K562 (cell line): ENCODE results near the gene COPE. TPM values are rescaled to one million over a fixed set of nuclear protein-coding genes. Genes with fewer than 3 reads are reported as not detected.

Experiments used
- ATAC-seq: fragments of 200-7000 bp; cut with Tn5 transposase; 3 replicates; pipeline ENCODE4 v1.9.1; 2020; ENCODE audit warnings: moderate library complexity
- BruUV-seq: library from RNA; stranded (reverse); fragments of 400-500 nt; replicated peaks from 2 replicates; lab custom pipeline; 2021; lab: Mats Ljungman, UMichigan
- CTCF ChIA-PET: fragments of 300-600 bp; formaldehyde crosslinking; extraction: SDS; loops from one replicate; lab custom pipeline; 2021; ENCODE audit warnings: low intra/inter-chr PET ratio; lab: Yijun Ruan, JAX
- POLR2A ChIA-PET: fragments of 300-600, 350-650 bp; sonication (Branson Sonifier 250); formaldehyde crosslinking; extraction: SDS; loops from one replicate; lab custom pipeline; 2021; ENCODE audit warnings: antibody characterized with exemption, inconsistent platforms; lab: Yijun Ruan, JAX
- DNase-seq, 4 experiments: peaks; one replicate each; pipeline versions ENCODE4 v3.0.0 to v3.0.0-alpha.2; 2011 to 2018; ENCODE audit warnings: low spot score in 3 of 4, mixed read lengths in 3 of 4; ENCODE audit errors: extremely low read depth in 1 of 4
- FAIRE-seq: peaks from 2 replicates; lab custom pipeline; 2011; peaks lifted over from hg19 to GRCh38; lab: Jason Lieb, UNC
- H2AFZ ChIP-seq: 2 replicates; pipeline ENCODE4 v1.6.0; 2011; ENCODE audit warnings: low read depth, low read length, control low read depth, inconsistent platforms
- H3K27ac ChIP-seq: fragments of 200-600 bp; 3 replicates; pipeline ENCODE4 v1.8.0; 2011; ENCODE audit warnings: low read depth, mild to moderate bottlenecking, control low read depth, inconsistent platforms, low read length, moderate library complexity, mixed read lengths; ENCODE audit errors: extremely low read depth
- H3K27me3 ChIP-seq, 2 experiments: fragments of 300-600 bp in 1 of 2; 2 replicates in 1 of 2; 3 replicates in 1 of 2; pipeline versions ENCODE4 v1.6.0 to v1.8.0; 2011; ENCODE audit warnings: inconsistent platforms in 2 of 2, low read length in 2 of 2, mild to moderate bottlenecking in 1 of 2, mixed read lengths in 1 of 2, moderate library complexity in 1 of 2; ENCODE audit not compliant: control insufficient read depth in 2 of 2, insufficient read depth in 2 of 2
- H3K36me3 ChIP-seq: fragments of 300-600 bp; 3 replicates; pipeline ENCODE4 v1.8.0; 2011; ENCODE audit warnings: mild to moderate bottlenecking, low read length, inconsistent platforms; ENCODE audit not compliant: control insufficient read depth, insufficient read depth
- H3K4me1 ChIP-seq, 2 experiments: fragments of 200-600 bp in 1 of 2; replicated peaks in 1 of 2; 2 replicates in 1 of 2; 3 replicates in 1 of 2; pipeline versions ENCODE4 v1.5.1 to v1.8.0; 2011; ENCODE audit warnings: inconsistent platforms in 2 of 2, low read length in 2 of 2, mild to moderate bottlenecking in 1 of 2, mixed read lengths in 1 of 2, moderate library complexity in 1 of 2; ENCODE audit not compliant: control insufficient read depth in 2 of 2, insufficient read depth in 2 of 2
- H3K4me2 ChIP-seq: 2 replicates; pipeline ENCODE4 v1.6.1; 2011; ENCODE audit warnings: low read length, control low read depth, inconsistent platforms, mixed read lengths; ENCODE audit not compliant: insufficient read depth
- H3K4me3 ChIP-seq: fragments of 200-600 bp; sonication (generic), shearing (Covaris generic); 2 replicates; pipeline ENCODE4 v1.5.1; 2016; ENCODE audit warnings: control low read depth, inconsistent platforms
- H3K79me2 ChIP-seq: fragments of 200-600 bp; 3 replicates; pipeline ENCODE4 v1.8.0; 2011; ENCODE audit warnings: low read length, inconsistent platforms; ENCODE audit not compliant: control insufficient read depth, insufficient read depth
- H3K9ac ChIP-seq, 2 experiments: 2 replicates each; pipeline versions ENCODE4 v1.6.0 to v1.6.1; 2011; ENCODE audit warnings: low read depth in 2 of 2, low read length in 2 of 2, control low read depth in 1 of 2, inconsistent platforms in 1 of 2, mild to moderate bottlenecking in 1 of 2, mixed read lengths in 1 of 2; ENCODE audit not compliant: insufficient read depth in 1 of 2
- H3K9me1 ChIP-seq: one replicate; pipeline ENCODE4 v1.6.0; 2011; ENCODE audit warnings: inconsistent platforms, mild to moderate bottlenecking, low read length, moderate library complexity; ENCODE audit not compliant: control insufficient read depth, insufficient read depth
- H3K9me3 ChIP-seq: replicated peaks from 2 replicates; pipeline ENCODE4 v1.5.1; 2011; ENCODE audit warnings: low read depth, low read length, inconsistent platforms; ENCODE audit not compliant: control insufficient read depth, insufficient read depth
- H4K20me1 ChIP-seq: replicated peaks from 2 replicates; pipeline ENCODE4 v1.6.1; 2011; ENCODE audit warnings: low read length, inconsistent platforms, mixed read lengths; ENCODE audit not compliant: control insufficient read depth, insufficient read depth
- ILF3 ChIP-seq: fragments of 450-650 bp; IDR thresholded peaks from 2 replicates; pipeline ENCODE4 v1.6.1; 2018; ENCODE audit warnings: antibody characterized with exemption, mild to moderate bottlenecking, moderate library complexity, borderline replicate concordance
- POLR2G ChIP-seq: fragments of 200-400 bp; formaldehyde crosslinking; IDR thresholded peaks from 2 replicates; pipeline ENCODE4 v1.6.1; 2017; ENCODE audit warnings: low read depth, mild to moderate bottlenecking, antibody characterized with exemption, low read length, moderate library complexity
- TARDBP ChIP-seq: fragments of 450-650 bp; IDR thresholded peaks from 2 replicates; pipeline ENCODE4 v1.6.1; 2016
- ZC3H11A ChIP-seq: IDR thresholded peaks from 2 replicates; pipeline ENCODE4 v1.6.1; 2012; ENCODE audit warnings: low read depth, low read length, improper control_type of control experiment
- WGBS: fragments of 100-300 bp; shearing (Covaris generic); methylation state at CpG from one replicate; pipeline ENCODE4 v1.1.6; 2016; ENCODE audit warnings: low coverage, mixed read lengths; ENCODE audit not compliant: insufficient coverage; ENCODE audit errors: missing lambda C conversion rate; 5-methylcytosine and 5-hydroxymethylcytosine counted together
- in situ Hi-C: fragments of 300-500 bp; cut with MboI; formaldehyde crosslinking; loops from 4 replicates; pipeline ENCODE4 v1.15.0; 2018; ENCODE audit warnings: inconsistent platforms, mixed read lengths
- intact Hi-C: fragments of 100-400 bp; cut with micrococcal nuclease; formaldehyde crosslinking; loops from 2 replicates; pipeline ENCODE4 v1.14.2; 2022
- polyA plus RNA-seq, 8 experiments: library from polyadenylated mRNA; depleted of rRNA in 4 of 8; stranded (reverse) in 5 of 8; unstranded in 3 of 8; fragments of >200 nt; fragmentation: Nextera tagmentation in 2 of 8; fragmentation: Illumina TruSeq in 1 of 8; extraction: Ambion mirVana in 2 of 8; extraction: Trizol in 1 of 8; gene quantifications; 2 replicates each; pipeline versions ENCODE4 v1.2.1 to v1.2.3, GENCODE V29; 2011 to 2014; ENCODE audit warnings: inconsistent platforms in 1 of 8, missing spikeins in 1 of 8
- total RNA-seq, 7 experiments: library from RNA; depleted of rRNA in 6 of 7; stranded (reverse); fragments of >200 nt in 6 of 7; fragmentation: Illumina TruSeq in 2 of 7; extraction: Trizol in 2 of 7; gene quantifications; 2 replicates each; pipeline versions ENCODE4 v1.2.1 to v1.2.3, GENCODE V29; 2011 to 2021; ENCODE audit warnings: low replicate concordance in 1 of 7

COPE gene
- total and polyA plus RNA-seq, 9 of the 15 experiments (the other 6 are each of a cell fraction or from before 2014, with no cell fraction given): 5.8 to 273 (median 147) TPM

DNA sequence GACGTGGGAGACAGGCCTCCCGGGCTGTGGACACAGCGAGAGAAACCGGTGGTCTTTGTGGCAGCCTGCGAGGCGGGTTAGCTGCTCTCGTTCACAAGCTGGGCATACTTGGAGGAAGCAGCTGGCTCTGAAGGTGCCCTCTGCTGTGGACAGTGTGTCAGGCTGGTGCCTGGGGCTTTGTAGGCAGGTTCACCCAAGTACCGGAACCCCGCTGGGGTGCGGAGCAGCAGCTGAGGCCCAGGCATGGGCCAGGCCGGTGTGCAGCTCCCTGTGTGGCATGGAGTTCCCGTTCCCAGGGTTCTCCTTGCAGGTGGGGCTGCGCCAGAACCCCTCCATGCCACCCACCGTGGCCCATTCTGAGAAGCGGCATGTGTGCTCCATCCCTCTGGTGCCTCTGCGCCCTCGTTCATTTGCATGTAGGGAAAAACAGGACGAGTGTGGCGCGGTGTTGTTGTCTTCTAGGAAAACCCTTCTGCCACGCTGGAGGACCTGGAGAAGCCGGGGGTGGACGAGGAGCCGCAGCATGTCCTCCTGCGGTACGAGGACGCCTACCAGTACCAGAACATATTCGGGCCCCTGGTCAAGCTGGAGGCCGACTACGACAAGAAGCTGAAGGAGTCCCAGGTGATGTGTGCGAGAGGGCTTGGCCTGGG, 67.4 kb downstream of the COPE start:
- H3K4me2 ChIP-seq: no peak overlapping the region
- peaks cover 99% of the 10 kb centered on the region for H3K36me3 ChIP-seq
- 95% methylated on average over 25 of the region's 31 CpGs for WGBS
- no peak overlapping the region for H3K27ac ChIP-seq
- DNase-seq: no peak
- no TSS peak for BruUV-seq
- H3K9me1 ChIP-seq: peaks cover 5% of the 10 kb centered on the region
- peaks cover 31% of the 10 kb centered on the region for H3K79me2 ChIP-seq
- H2AFZ ChIP-seq: no peak overlapping the region
- peaks cover 23% of the 10 kb centered on the region for H4K20me1 ChIP-seq
- intact Hi-C loops (no loop called here), in situ Hi-C loops (no loop called here)
- no peaks in the 10 kb centered on the region; a peak in 1 of 5 replicates for H3K27me3 ChIP-seq
- no peak for ATAC-seq
- H3K9ac ChIP-seq: peak overlapping the region in 1 of 2 experiments; percentile 43; a peak in 1 of 4 replicates
- ChIA-PET CTCF (no interaction called here), POLR2A (interaction anchor here (1.9 kb wide), 1 partner anchor 11 kb away, joined by 11 read pairs; no protein-coding TSS in a partner anchor)
- no peak for FAIRE-seq
- H3K4me1 ChIP-seq: peaks cover 2 to 40% of the 10 kb centered on the region in 2 experiments; a peak in 3 of 5 replicates
- no peak for TF ChIP-seq ZC3H11A
- TF ChIP-seq TARDBP: no peak
- TF ChIP-seq ILF3: no peak
- 0 out of 2 replicates have a peak, but pooled peaks have one; percentile 10 for TF ChIP-seq POLR2G
- H3K4me3 ChIP-seq: no peak overlapping the region
- no peaks in the 10 kb centered on the region for H3K9me3 ChIP-seq
